A673 (cell line): Measurements from ENCODE around the gene SLC17A3. TPM values are rescaled to one million over a fixed set of nuclear protein-coding genes. Genes with fewer than 3 reads are reported as not detected.

ENCODE experiments used
- BruUV-seq: library from RNA; stranded (reverse); fragments of 400-500 nt; replicated peaks from 2 replicates; lab custom pipeline; 2021; lab: Mats Ljungman, UMichigan
- CTCF ChIA-PET: fragments of 300-600 bp; sonication (Branson Sonifier 250); formaldehyde crosslinking; loops from one replicate; lab custom pipeline; 2022; ENCODE audit warnings: antibody characterized with exemption; lab: Charles Lee
- POLR2A ChIA-PET: fragments of 300-600 bp; sonication (Branson Sonifier 250); formaldehyde crosslinking; loops from one replicate; lab custom pipeline; 2022; ENCODE audit warnings: antibody characterized with exemption; ENCODE audit not compliant: low non-redundant PET; lab: Charles Lee
- DNase-seq: peaks from one replicate; pipeline ENCODE4 v3.0.0-alpha.2; 2015; ENCODE audit warnings: low spot score
- H3K27ac ChIP-seq: fragments of 200-600 bp; sonication (generic); 2 replicates; pipeline ENCODE4 v1.5.1; 2016; ENCODE audit warnings: mixed run types, low read depth, mild to moderate bottlenecking, mixed read lengths, antibody characterized with exemption, low read length; ENCODE audit not compliant: poor library complexity, severe bottlenecking
- H3K27me3 ChIP-seq: fragments of 200-600 bp; sonication (generic); replicated peaks from 2 replicates; pipeline ENCODE4 v1.6.1; 2017; ENCODE audit warnings: mixed run types, low read depth, mild to moderate bottlenecking, mixed read lengths, antibody characterized with exemption, low read length; ENCODE audit not compliant: insufficient read depth, poor library complexity
- H3K36me3 ChIP-seq: fragments of 200-600 bp; sonication (generic); 2 replicates; pipeline ENCODE4 v1.6.1; 2016; ENCODE audit warnings: mixed run types, mild to moderate bottlenecking, mixed read lengths, antibody characterized with exemption, low read length; ENCODE audit not compliant: insufficient read depth, poor library complexity, severe bottlenecking
- H3K4me1 ChIP-seq: fragments of 200-600 bp; sonication (generic); 2 replicates; pipeline ENCODE4 v1.6.1; 2017; ENCODE audit warnings: mixed run types, mild to moderate bottlenecking, mixed read lengths, antibody characterized with exemption, low read length; ENCODE audit not compliant: insufficient read depth, poor library complexity, severe bottlenecking
- H3K4me3 ChIP-seq: fragments of 200-600 bp; sonication (generic); 2 replicates; pipeline ENCODE4 v1.5.1; 2016; ENCODE audit warnings: low read depth, mixed run types, mild to moderate bottlenecking, mixed read lengths, low read length; ENCODE audit not compliant: poor library complexity, severe bottlenecking
- H3K9me3 ChIP-seq: fragments of 200-600 bp; sonication (generic); 2 replicates; pipeline ENCODE4 v1.6.1; 2016; ENCODE audit warnings: mixed run types, low read depth, mild to moderate bottlenecking, mixed read lengths, antibody characterized with exemption, low read length; ENCODE audit not compliant: poor library complexity, severe bottlenecking
- EZH2 ChIP-seq: fragments of 200-600 bp; sonication (generic); IDR thresholded peaks from 2 replicates; pipeline ENCODE4 v1.6.1; 2017; ENCODE audit warnings: borderline replicate concordance, low read depth, mild to moderate bottlenecking, mixed read lengths, antibody characterized with exemption, low read length; ENCODE audit not compliant: poor library complexity, severe bottlenecking
- intact Hi-C: fragments of 100-400 bp; cut with micrococcal nuclease; formaldehyde crosslinking; loops from one replicate; pipeline ENCODE4 v1.10.0; 2022; ENCODE audit not compliant: unreplicated experiment
- total RNA-seq: library from RNA; stranded (reverse); gene quantifications from 2 replicates; pipeline ENCODE4 v1.2.3, GENCODE V29; 2021
- TF ChIP-seq, protein P1 (sequence below): fragments of 300-800, 200-600 bp; sonication (generic); conservative IDR thresholded peaks from 2 replicates; pipeline ENCODE4 v1.5.1; 2017; ENCODE audit warnings: low read depth, mild to moderate bottlenecking, antibody characterized with exemption, low read length, moderate library complexity, mixed read lengths

SLC17A3 gene
- total RNA-seq, 1 experiment from 2014 or later, result not detected

DNA sequence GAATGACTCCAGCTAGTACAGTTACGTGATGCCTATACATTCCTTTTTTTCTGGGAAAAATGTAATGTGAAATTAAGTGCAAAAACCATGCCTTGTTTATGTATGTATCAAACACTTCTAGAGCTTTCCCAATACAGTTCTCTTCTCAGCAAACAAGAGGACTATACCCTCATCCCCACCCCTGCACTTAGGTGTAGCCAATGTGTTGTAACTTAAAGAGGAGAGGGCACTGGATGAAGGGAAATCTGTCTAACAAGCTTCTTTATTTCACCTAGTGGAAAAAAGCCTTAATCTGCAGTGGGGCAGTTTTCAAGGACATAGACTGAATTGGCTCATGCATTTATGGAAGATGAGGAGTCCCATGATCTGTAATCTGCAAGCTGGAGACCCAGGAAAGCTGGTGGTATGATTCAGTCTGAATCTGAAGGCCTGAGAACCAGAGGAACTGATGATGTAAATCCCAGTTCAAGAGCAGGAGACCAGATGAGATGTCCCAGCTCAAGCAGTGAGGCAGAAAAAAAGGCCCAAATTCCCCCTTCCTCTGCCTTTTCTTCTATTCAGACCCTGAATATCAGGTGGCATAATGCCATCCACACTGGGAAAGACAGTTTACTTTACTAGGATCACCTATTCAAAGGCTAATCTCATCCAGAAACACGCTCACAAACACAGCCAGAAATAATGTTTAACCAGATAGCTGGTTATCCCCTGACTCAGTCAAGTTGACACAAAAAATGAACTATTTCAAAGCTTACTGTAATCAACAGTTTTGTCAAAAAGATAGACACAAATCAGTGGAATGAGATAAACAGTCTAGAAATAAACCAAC, 25.8 kb upstream of the SLC17A3 start:
- Histone ChIP-seq H3K4me3 (no peak overlapping the region), H3K9me3 (no peaks in the 10 kb centered on the region), H3K27me3 (no peaks in the 10 kb centered on the region), H3K27ac (no peak overlapping the region), H3K4me1 (no peaks in the 10 kb centered on the region), H3K36me3 (no peaks in the 10 kb centered on the region)
- TF ChIP-seq, protein P1, sequence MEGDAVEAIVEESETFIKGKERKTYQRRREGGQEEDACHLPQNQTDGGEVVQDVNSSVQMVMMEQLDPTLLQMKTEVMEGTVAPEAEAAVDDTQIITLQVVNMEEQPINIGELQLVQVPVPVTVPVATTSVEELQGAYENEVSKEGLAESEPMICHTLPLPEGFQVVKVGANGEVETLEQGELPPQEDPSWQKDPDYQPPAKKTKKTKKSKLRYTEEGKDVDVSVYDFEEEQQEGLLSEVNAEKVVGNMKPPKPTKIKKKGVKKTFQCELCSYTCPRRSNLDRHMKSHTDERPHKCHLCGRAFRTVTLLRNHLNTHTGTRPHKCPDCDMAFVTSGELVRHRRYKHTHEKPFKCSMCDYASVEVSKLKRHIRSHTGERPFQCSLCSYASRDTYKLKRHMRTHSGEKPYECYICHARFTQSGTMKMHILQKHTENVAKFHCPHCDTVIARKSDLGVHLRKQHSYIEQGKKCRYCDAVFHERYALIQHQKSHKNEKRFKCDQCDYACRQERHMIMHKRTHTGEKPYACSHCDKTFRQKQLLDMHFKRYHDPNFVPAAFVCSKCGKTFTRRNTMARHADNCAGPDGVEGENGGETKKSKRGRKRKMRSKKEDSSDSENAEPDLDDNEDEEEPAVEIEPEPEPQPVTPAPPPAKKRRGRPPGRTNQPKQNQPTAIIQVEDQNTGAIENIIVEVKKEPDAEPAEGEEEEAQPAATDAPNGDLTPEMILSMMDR, result no peak
- no peak for TF ChIP-seq EZH2
- no TSS peak for BruUV-seq
- DNase-seq, result no peak
- intact Hi-C loops, result no loop called here
- CTCF ChIA-PET, result no interaction called here
- POLR2A ChIA-PET, result interaction anchor here (0.6 kb wide), 1 partner anchor 10 kb away, joined by 3 read pairs; no protein-coding TSS in a partner anchor

DNA sequence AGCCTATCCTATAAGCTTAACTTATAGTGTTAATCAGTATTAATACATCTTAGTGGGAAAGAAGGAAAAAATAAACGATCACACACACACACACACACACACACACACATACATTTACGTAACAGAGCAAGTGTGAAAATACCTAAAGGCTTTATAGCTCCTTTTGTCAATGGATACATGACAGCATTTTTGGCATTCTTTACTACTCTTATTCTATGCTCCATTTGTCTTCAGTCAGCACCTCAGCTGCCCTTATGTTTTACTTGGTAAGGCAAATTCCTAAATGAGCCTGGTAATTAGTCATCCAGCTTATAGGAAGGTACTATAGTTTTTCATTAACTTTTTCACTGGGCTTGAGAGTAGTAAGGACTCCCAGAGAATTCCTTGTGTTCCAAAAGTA, 25.1 kb upstream of the SLC17A3 start:
- Histone ChIP-seq H3K27me3 (no peaks in the 10 kb centered on the region), H3K4me3 (no peak overlapping the region), H3K27ac (no peak overlapping the region), H3K4me1 (no peaks in the 10 kb centered on the region), H3K36me3 (no peaks in the 10 kb centered on the region), H3K9me3 (no peaks in the 10 kb centered on the region)
- intact Hi-C loops, result no loop called here
- DNase-seq, result no peak
- no TSS peak for BruUV-seq
- TF ChIP-seq, protein P1, result no peak
- no peak for TF ChIP-seq EZH2
- ChIA-PET POLR2A (interaction anchor here (0.6 kb wide), 2 partner anchors 11 to 205 kb away, joined by 3 to 4 read pairs; no protein-coding TSS in a partner anchor), CTCF (no interaction called here)

DNA sequence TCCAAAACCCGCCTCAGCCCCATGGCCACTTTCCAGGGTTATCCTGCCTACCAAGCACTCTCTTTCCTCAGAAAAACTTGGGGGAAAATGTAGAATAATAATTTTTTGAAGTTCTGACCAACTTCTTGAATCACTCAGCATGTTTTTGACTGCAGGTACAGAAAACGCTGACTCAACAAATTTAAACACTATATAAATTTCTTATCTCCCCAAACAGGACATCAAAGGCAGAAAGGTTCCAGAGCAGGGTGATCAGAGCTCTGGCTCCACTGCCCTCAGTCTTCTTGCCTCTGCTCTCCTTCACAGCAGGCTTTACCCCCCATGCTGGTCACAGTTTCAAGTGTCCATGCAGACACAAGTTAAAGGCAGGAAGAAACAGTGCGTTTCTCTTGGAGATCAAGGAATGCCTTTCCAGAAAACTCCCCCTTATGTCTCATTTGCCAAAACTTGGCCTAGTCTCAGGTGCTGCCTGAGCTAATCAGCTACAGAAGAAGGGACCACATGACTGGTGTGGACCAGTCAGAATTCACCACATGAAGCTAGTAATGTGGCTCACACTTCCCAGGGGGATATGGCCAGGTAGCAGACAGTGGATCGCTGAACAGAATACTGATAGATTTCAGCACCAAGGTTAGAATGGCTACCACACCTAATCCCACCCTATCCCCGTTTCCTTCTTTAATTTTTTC, 24.4 kb upstream of the SLC17A3 start:
- Histone ChIP-seq H3K4me3 (no peak overlapping the region), H3K4me1 (no peaks in the 10 kb centered on the region), H3K36me3 (no peaks in the 10 kb centered on the region), H3K27me3 (no peaks in the 10 kb centered on the region), H3K9me3 (no peaks in the 10 kb centered on the region), H3K27ac (no peak overlapping the region)
- POLR2A ChIA-PET, result interaction anchor here (0.6 kb wide), 1 partner anchor 205 kb away, joined by 4 read pairs; no protein-coding TSS in a partner anchor
- TF ChIP-seq, protein P1, result no peak
- TF ChIP-seq EZH2, result no peak
- CTCF ChIA-PET, result no interaction called here
- intact Hi-C loops, result no loop called here
- no peak for DNase-seq
- no TSS peak for BruUV-seq
